Measurements from ENCODE around the gene MBD3L2B.

DNA sequence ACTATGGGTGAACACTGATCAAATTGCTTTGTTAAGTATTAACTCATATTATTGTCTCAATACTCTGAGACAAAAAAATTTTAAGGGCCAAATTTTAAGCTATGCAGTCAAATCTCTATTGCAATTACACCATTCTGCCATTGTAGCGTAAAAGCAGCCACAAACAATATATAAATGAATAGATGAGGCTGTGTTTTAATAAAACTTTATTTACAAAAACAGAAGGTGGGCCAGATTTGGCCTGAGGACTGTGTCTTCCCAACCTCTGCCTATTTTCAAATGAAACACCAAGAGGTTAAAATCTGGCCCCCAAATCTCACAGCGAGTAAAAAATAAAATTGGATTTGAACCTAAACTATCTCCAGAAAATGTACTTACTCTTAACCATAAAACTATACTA, 51.7 kb downstream of the MBD3L2B start:
- TF ChIP-seq, protein P1, sequence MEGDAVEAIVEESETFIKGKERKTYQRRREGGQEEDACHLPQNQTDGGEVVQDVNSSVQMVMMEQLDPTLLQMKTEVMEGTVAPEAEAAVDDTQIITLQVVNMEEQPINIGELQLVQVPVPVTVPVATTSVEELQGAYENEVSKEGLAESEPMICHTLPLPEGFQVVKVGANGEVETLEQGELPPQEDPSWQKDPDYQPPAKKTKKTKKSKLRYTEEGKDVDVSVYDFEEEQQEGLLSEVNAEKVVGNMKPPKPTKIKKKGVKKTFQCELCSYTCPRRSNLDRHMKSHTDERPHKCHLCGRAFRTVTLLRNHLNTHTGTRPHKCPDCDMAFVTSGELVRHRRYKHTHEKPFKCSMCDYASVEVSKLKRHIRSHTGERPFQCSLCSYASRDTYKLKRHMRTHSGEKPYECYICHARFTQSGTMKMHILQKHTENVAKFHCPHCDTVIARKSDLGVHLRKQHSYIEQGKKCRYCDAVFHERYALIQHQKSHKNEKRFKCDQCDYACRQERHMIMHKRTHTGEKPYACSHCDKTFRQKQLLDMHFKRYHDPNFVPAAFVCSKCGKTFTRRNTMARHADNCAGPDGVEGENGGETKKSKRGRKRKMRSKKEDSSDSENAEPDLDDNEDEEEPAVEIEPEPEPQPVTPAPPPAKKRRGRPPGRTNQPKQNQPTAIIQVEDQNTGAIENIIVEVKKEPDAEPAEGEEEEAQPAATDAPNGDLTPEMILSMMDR (IDR thresholded peaks at IDR 0.05) = no peak
- TF ChIP-seq, protein P2, sequence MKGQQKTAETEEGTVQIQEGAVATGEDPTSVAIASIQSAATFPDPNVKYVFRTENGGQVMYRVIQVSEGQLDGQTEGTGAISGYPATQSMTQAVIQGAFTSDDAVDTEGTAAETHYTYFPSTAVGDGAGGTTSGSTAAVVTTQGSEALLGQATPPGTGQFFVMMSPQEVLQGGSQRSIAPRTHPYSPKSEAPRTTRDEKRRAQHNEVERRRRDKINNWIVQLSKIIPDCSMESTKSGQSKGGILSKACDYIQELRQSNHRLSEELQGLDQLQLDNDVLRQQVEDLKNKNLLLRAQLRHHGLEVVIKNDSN (CRISPR knock-in tag; IDR thresholded peaks at IDR 0.05) = no peak
- TF ChIP-seq SOX15 (CRISPR knock-in tag; IDR thresholded peaks at IDR 0.05) (no peak), FOXJ3 (CRISPR knock-in tag; IDR thresholded peaks at IDR 0.05; ENCODE audit: borderline replicate concordance) (no peak), MYBL2 (CRISPR knock-in tag; IDR thresholded peaks at IDR 0.05) (no peak), ATF6 (CRISPR knock-in tag; IDR thresholded peaks at IDR 0.05) (no peak), STAT6 (CRISPR knock-in tag; conservative IDR thresholded peaks at IDR 0.05; ENCODE audit: low read depth) (no peak), E2F4 (CRISPR knock-in tag; IDR thresholded peaks at IDR 0.05; ENCODE audit: borderline replicate concordance, low read depth) (no peak), ZNF263 (CRISPR knock-in tag; IDR thresholded peaks at IDR 0.05; ENCODE audit: low read depth) (no peak), NR2C2 (CRISPR knock-in tag; IDR thresholded peaks at IDR 0.05) (no peak), SP1 (CRISPR knock-in tag; conservative IDR thresholded peaks at IDR 0.05) (no peak)
- TF ChIP-seq, protein P3, sequence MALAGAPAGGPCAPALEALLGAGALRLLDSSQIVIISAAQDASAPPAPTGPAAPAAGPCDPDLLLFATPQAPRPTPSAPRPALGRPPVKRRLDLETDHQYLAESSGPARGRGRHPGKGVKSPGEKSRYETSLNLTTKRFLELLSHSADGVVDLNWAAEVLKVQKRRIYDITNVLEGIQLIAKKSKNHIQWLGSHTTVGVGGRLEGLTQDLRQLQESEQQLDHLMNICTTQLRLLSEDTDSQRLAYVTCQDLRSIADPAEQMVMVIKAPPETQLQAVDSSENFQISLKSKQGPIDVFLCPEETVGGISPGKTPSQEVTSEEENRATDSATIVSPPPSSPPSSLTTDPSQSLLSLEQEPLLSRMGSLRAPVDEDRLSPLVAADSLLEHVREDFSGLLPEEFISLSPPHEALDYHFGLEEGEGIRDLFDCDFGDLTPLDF (CRISPR knock-in tag; IDR thresholded peaks at IDR 0.05) = no peak
